Endothelial cell of umbilical vein (primary cell): ENCODE results near the gene NUP160. TPM values are rescaled to one million over a fixed set of nuclear protein-coding genes. Genes with fewer than 3 reads are reported as not detected.
"Not testable (repeated sequence)": the region's sequence is repeated elsewhere in the genome, so short reads cannot be mapped to it uniquely, and the experiment has no call there.

ENCODE experiments used
- BruUV-seq: library from RNA; stranded (reverse); fragments of 400-500 nt; replicated peaks from 2 replicates; lab custom pipeline; 2021; lab: Mats Ljungman, UMichigan
- CTCF ChIA-PET: fragments of 300-600, 350-600 bp; sonication (Branson Sonifier 250); formaldehyde crosslinking; loops from one replicate; lab custom pipeline; 2021; ENCODE audit warnings: antibody characterized with exemption, inconsistent platforms; lab: Charles Lee
- POLR2A ChIA-PET: fragments of 300-600, 350-600 bp; sonication (Branson Sonifier 250); formaldehyde crosslinking; loops from one replicate; lab custom pipeline; 2021; ENCODE audit warnings: antibody characterized with exemption, inconsistent platforms; lab: Charles Lee
- DNase-seq: peaks from one replicate; pipeline ENCODE4 v3.0.0-alpha.2; 2011; ENCODE audit warnings: low read depth, low spot score
- FAIRE-seq: peaks from 2 replicates; lab custom pipeline; 2011; peaks lifted over from hg19 to GRCh38; lab: Jason Lieb, UNC
- H2AFZ ChIP-seq: 2 replicates; pipeline ENCODE4 v1.6.0; 2012; ENCODE audit warnings: low read depth, low read length, control low read depth, inconsistent platforms
- H3K27ac ChIP-seq: 2 replicates; pipeline ENCODE4 v1.5.1; 2011; ENCODE audit warnings: low read depth, mild to moderate bottlenecking, control low read depth, low read length, moderate library complexity; ENCODE audit not compliant: insufficient read depth
- H3K27me3 ChIP-seq, 2 experiments: 2 replicates each; pipeline versions ENCODE4 v1.6.0 to v1.6.1; 2011; ENCODE audit warnings: low read length in 2 of 2, mixed read lengths in 1 of 2; ENCODE audit not compliant: control insufficient read depth in 2 of 2, insufficient read depth in 2 of 2
- H3K36me3 ChIP-seq, 2 experiments: 2 replicates in 1 of 2; 3 replicates in 1 of 2; pipeline ENCODE4 v1.5.1; 2011; ENCODE audit warnings: low read length in 2 of 2, mild to moderate bottlenecking in 1 of 2, moderate library complexity in 1 of 2; ENCODE audit not compliant: control insufficient read depth in 2 of 2, insufficient read depth in 2 of 2; ENCODE audit errors: extremely low read depth in 1 of 2
- H3K4me1 ChIP-seq: 3 replicates; pipeline ENCODE4 v1.5.1; 2011; ENCODE audit warnings: mild to moderate bottlenecking, low read length; ENCODE audit not compliant: control insufficient read depth, insufficient read depth; ENCODE audit errors: extremely low read depth
- H3K4me2 ChIP-seq: 2 replicates; pipeline ENCODE4 v1.6.1; 2011; ENCODE audit warnings: low read length, control low read depth, mixed read lengths; ENCODE audit not compliant: insufficient read depth
- H3K4me3 ChIP-seq, 3 experiments: fragments of 200-600 bp in 1 of 3; sonication (generic), shearing (Covaris generic) in 1 of 3; replicated peaks in 1 of 3; 2 replicates each; pipeline ENCODE4 v1.5.1; 2011 to 2016; ENCODE audit warnings: control low read depth in 3 of 3, low read length in 3 of 3, mild to moderate bottlenecking in 2 of 3, inconsistent platforms in 1 of 3, low read depth in 1 of 3, moderate library complexity in 1 of 3; ENCODE audit not compliant: insufficient read depth in 1 of 3
- H3K79me2 ChIP-seq: 2 replicates; pipeline ENCODE4 v1.6.0; 2012; ENCODE audit warnings: low read length, inconsistent platforms; ENCODE audit not compliant: control insufficient read depth, insufficient read depth
- H3K9ac ChIP-seq: replicated peaks from 2 replicates; pipeline ENCODE3; 2011; ENCODE audit warnings: low read length, control low read depth; ENCODE audit not compliant: insufficient read depth; ENCODE audit errors: extremely low read depth
- H3K9me1 ChIP-seq: replicated peaks from 3 replicates; pipeline ENCODE4 v1.6.0; 2011; ENCODE audit warnings: mild to moderate bottlenecking, low read length; ENCODE audit not compliant: control insufficient read depth, insufficient read depth; ENCODE audit errors: extremely low read depth
- H3K9me3 ChIP-seq: replicated peaks from 2 replicates; pipeline ENCODE4 v1.5.1; 2012; ENCODE audit warnings: low read length, inconsistent platforms; ENCODE audit not compliant: control insufficient read depth, insufficient read depth
- H4K20me1 ChIP-seq: replicated peaks from 2 replicates; pipeline ENCODE3; 2011; ENCODE audit warnings: mild to moderate bottlenecking, low read length; ENCODE audit not compliant: control insufficient read depth, insufficient read depth; ENCODE audit errors: extremely low read depth
- POLR2A ChIP-seq: IDR thresholded peaks from 2 replicates; pipeline ENCODE4 v1.6.1; 2012; ENCODE audit warnings: low read depth, mild to moderate bottlenecking, control low read depth, low read length
- dilution Hi-C: fragments of 300-500 bp; cut with MboI; formaldehyde crosslinking; loops from one replicate; pipeline ENCODE4 v1.15.0; 2019; ENCODE audit warnings: low sequenced_read_pairs; ENCODE audit not compliant: extremely low pct_ligation_motif_present
- intact Hi-C: fragments of 100-400 bp; cut with micrococcal nuclease; formaldehyde crosslinking; loops from one replicate; pipeline ENCODE4 v1.10.0; 2022
- polyA plus RNA-seq, 4 experiments: library from polyadenylated mRNA; depleted of rRNA in 3 of 4; stranded (reverse) in 3 of 4; unstranded in 1 of 4; fragments of >200 nt; gene quantifications; 2 replicates each; pipeline versions ENCODE4 v1.2.1 to v1.2.3, GENCODE V29; 2011 to 2012; ENCODE audit warnings: missing spikeins in 1 of 4
- total RNA-seq: library from RNA; stranded (reverse); gene quantifications from 2 replicates; pipeline ENCODE4 v1.2.3, GENCODE V29; 2021

The NUP160 gene
- total and polyA plus RNA-seq, 2 donors (not counting 3 experiments of a cell fraction or from before 2014, with no cell fraction given): 15.4 to 39.6 TPM

- Histone ChIP-seq H3K4me1 (peaks cover 5% of the 10 kb centered on the region), H3K4me2 (no peak overlapping the region), H3K27me3 (no peaks in the 10 kb centered on the region), H3K9me1 (no peaks in the 10 kb centered on the region), H3K9me3 (no peaks in the 10 kb centered on the region), H2AFZ (no peak overlapping the region), H3K27ac (no peak overlapping the region), H4K20me1 (no peaks in the 10 kb centered on the region), H3K9ac (no peak overlapping the region), H3K4me3 (no peak overlapping the region), H3K36me3 (no peaks in the 10 kb centered on the region), H3K79me2 (no peaks in the 10 kb centered on the region)
- POLR2A ChIA-PET: no interaction called here
- dilution Hi-C loops (no loop called here), intact Hi-C loops (no loop called here)
- no TSS peak for BruUV-seq
- FAIRE-seq (no peak), DNase-seq (no peak)
- TF ChIP-seq POLR2A: no peak
- CTCF ChIA-PET: interaction anchor here (1.1 kb wide), 1 partner anchor 11 kb away, joined by 3 read pairs; no protein-coding TSS in a partner anchor
Observed at GRCh38 chr11:47895035-47895434, 46.9 kb upstream of the NUP160 start.

GRCh38 chr11:47892546-47893276, 44.6 kb upstream of the NUP160 start:
- H3K9ac ChIP-seq, H3K9me3 ChIP-seq, H3K4me3 ChIP-seq, FAIRE-seq, H4K20me1 ChIP-seq, H3K27ac ChIP-seq, H3K36me3 ChIP-seq, dilution Hi-C loops, H3K4me2 ChIP-seq, H2AFZ ChIP-seq, H3K9me1 ChIP-seq, BruUV-seq, intact Hi-C loops, POLR2A ChIA-PET, H3K79me2 ChIP-seq, CTCF ChIA-PET, DNase-seq, H3K27me3 ChIP-seq: not testable (repeated sequence)
- peaks cover 10% of the 10 kb centered on the region for H3K4me1 ChIP-seq
